IMR-90 (cell line): ENCODE measurements around the gene RFPL1. TPM values are rescaled to one million over a fixed set of nuclear protein-coding genes. Genes with fewer than 3 reads are reported as not detected.

Experiments used
- ATAC-seq: fragments of 200-7000 bp; cut with Tn5 transposase; 2 replicates; pipeline ENCODE4 v1.9.1; 2020; ENCODE audit warnings: low read depth, mild to moderate bottlenecking, moderate library complexity
- BruUV-seq: library from RNA; stranded (reverse); fragments of 400-500 nt; replicated peaks from 2 replicates; lab custom pipeline; 2021; lab: Mats Ljungman, UMichigan
- CTCF ChIA-PET: fragments of 300-600 bp; formaldehyde crosslinking; extraction: SDS; loops from one replicate; lab custom pipeline; 2021; ENCODE audit warnings: antibody characterized with exemption; lab: Yijun Ruan, JAX
- POLR2A ChIA-PET: fragments of 300-600 bp; sonication (Branson Sonifier 250); formaldehyde crosslinking; loops from one replicate; lab custom pipeline; 2022; ENCODE audit warnings: antibody characterized with exemption; ENCODE audit not compliant: unreplicated experiment; lab: Charles Lee
- DNase-seq: peaks from one replicate; pipeline ENCODE4 v3.0.0; 2013
- H2AFZ ChIP-seq: replicated peaks from 2 replicates; pipeline ENCODE3; 2013; ENCODE audit warnings: low read length, mild to moderate bottlenecking; ENCODE audit not compliant: poor library complexity
- H2AK5ac ChIP-seq: 2 replicates; pipeline ENCODE4 v1.6.1; 2013; ENCODE audit warnings: low read depth, low read length, inconsistent platforms
- H2AK9ac ChIP-seq: replicated peaks from 2 replicates; pipeline ENCODE3; 2013; ENCODE audit warnings: mild to moderate bottlenecking, low read depth, low read length, moderate library complexity; ENCODE audit not compliant: poor library complexity
- H2BK120ac ChIP-seq: 2 replicates; pipeline ENCODE4 v1.6.1; 2013; ENCODE audit warnings: low read depth, low read length, inconsistent platforms
- H2BK15ac ChIP-seq: 3 replicates; pipeline ENCODE4 v1.6.1; 2013; ENCODE audit warnings: low read depth, low read length, inconsistent platforms
- H2BK20ac ChIP-seq: 2 replicates; pipeline ENCODE4 v1.6.1; 2013; ENCODE audit warnings: low read depth, mild to moderate bottlenecking, inconsistent platforms, low read length, moderate library complexity
- H2BK5ac ChIP-seq: 2 replicates; pipeline ENCODE4 v1.6.1; 2013; ENCODE audit warnings: mild to moderate bottlenecking, low read depth, low read length, inconsistent platforms; ENCODE audit not compliant: poor library complexity, severe bottlenecking
- H3K14ac ChIP-seq: replicated peaks from 2 replicates; pipeline ENCODE4 v1.6.1; 2013; ENCODE audit warnings: low read depth, low read length, inconsistent platforms
- H3K18ac ChIP-seq: 2 replicates; pipeline ENCODE4 v1.6.1; 2013; ENCODE audit warnings: low read depth, low read length, control low read depth
- H3K23ac ChIP-seq: 2 replicates; pipeline ENCODE4 v1.6.1; 2013; ENCODE audit warnings: low read depth, low read length, inconsistent platforms
- H3K27ac ChIP-seq: 2 replicates; pipeline ENCODE4 v1.5.1; 2013; ENCODE audit warnings: mild to moderate bottlenecking, control low read depth, low read length; ENCODE audit not compliant: insufficient read depth
- H3K27me3 ChIP-seq: 2 replicates; pipeline ENCODE4 v1.6.1; 2013; ENCODE audit warnings: low read length; ENCODE audit not compliant: control insufficient read depth, insufficient read depth
- H3K36me3 ChIP-seq: 2 replicates; pipeline ENCODE4 v1.6.1; 2013; ENCODE audit warnings: low read length, mixed read lengths; ENCODE audit not compliant: control insufficient read depth, insufficient read depth
- H3K4ac ChIP-seq: 2 replicates; pipeline ENCODE4 v1.6.1; 2013; ENCODE audit warnings: low read depth, low read length, inconsistent platforms
- H3K4me1 ChIP-seq: 2 replicates; pipeline ENCODE4 v1.6.1; 2013; ENCODE audit warnings: low read length, mixed read lengths; ENCODE audit not compliant: control insufficient read depth, insufficient read depth
- H3K4me2 ChIP-seq: 2 replicates; pipeline ENCODE4 v1.6.1; 2013; ENCODE audit warnings: low read depth, mild to moderate bottlenecking, control low read depth, low read length, moderate library complexity
- H3K4me3 ChIP-seq: 2 replicates; pipeline ENCODE4 v1.5.1; 2013; ENCODE audit warnings: low read depth, mild to moderate bottlenecking, control low read depth, low read length, moderate library complexity; ENCODE audit not compliant: insufficient read depth
- H3K56ac ChIP-seq: 2 replicates; pipeline ENCODE4 v1.6.1; 2013; ENCODE audit warnings: low read length, inconsistent platforms; ENCODE audit not compliant: insufficient read depth; ENCODE audit errors: extremely low read depth
- H3K79me1 ChIP-seq, 2 experiments: 2 replicates each; pipeline ENCODE4 v1.6.1; 2013; ENCODE audit warnings: low read length in 2 of 2, inconsistent platforms in 1 of 2, low read depth in 1 of 2
- H3K9ac ChIP-seq: 2 replicates; pipeline ENCODE4 v1.6.1; 2013; ENCODE audit warnings: low read depth, low read length, control low read depth
- H3K9me1 ChIP-seq: 2 replicates; pipeline ENCODE4 v1.6.1; 2013; ENCODE audit warnings: low read length, inconsistent platforms; ENCODE audit not compliant: insufficient read depth
- H3K9me3 ChIP-seq: 2 replicates; pipeline ENCODE4 v1.6.1; 2013; ENCODE audit warnings: low read length; ENCODE audit not compliant: control insufficient read depth, insufficient read depth
- H4K20me1 ChIP-seq: 2 replicates; pipeline ENCODE4 v1.6.1; 2013; ENCODE audit warnings: low read length, inconsistent platforms; ENCODE audit not compliant: insufficient read depth
- H4K5ac ChIP-seq: 2 replicates; pipeline ENCODE4 v1.6.1; 2013; ENCODE audit warnings: mild to moderate bottlenecking, low read depth, low read length, control low read depth
- H4K8ac ChIP-seq, 2 experiments: 2 replicates each; pipeline ENCODE4 v1.6.1; 2013; ENCODE audit warnings: low read depth in 2 of 2, low read length in 2 of 2, control low read depth in 1 of 2, inconsistent platforms in 1 of 2
- H4K91ac ChIP-seq: 2 replicates; pipeline ENCODE4 v1.6.1; 2013; ENCODE audit warnings: low read depth, low read length, inconsistent platforms; ENCODE audit not compliant: insufficient read depth
- BHLHE40 ChIP-seq: fragments of 150-350 bp; IDR thresholded peaks from 2 replicates; pipeline ENCODE4 v1.6.1; 2016; ENCODE audit warnings: mild to moderate bottlenecking, low read depth, low read length
- CEBPB ChIP-seq: IDR thresholded peaks from 2 replicates; pipeline ENCODE4 v1.6.1; 2012; ENCODE audit warnings: low read depth, low read length, improper control_type of control experiment
- CHD1 ChIP-seq: IDR thresholded peaks from 2 replicates; pipeline ENCODE4 v1.6.1; 2012; ENCODE audit warnings: low read depth, low read length, improper control_type of control experiment
- CTCF ChIP-seq: conservative IDR thresholded peaks from 2 replicates; pipeline ENCODE4 v1.5.1; 2012; ENCODE audit warnings: mild to moderate bottlenecking, low read depth, low read length, improper control_type of control experiment
- FOS ChIP-seq: fragments of 150-350 bp; IDR thresholded peaks from 2 replicates; pipeline ENCODE4 v1.6.1; 2016; ENCODE audit warnings: low read depth, low read length
- MAFK ChIP-seq: IDR thresholded peaks from 2 replicates; pipeline ENCODE4 v1.6.1; 2012; ENCODE audit warnings: low read depth, low read length, improper control_type of control experiment
- MAZ ChIP-seq: IDR thresholded peaks from 2 replicates; pipeline ENCODE4 v1.6.1; 2012; ENCODE audit warnings: low read depth, mild to moderate bottlenecking, low read length, improper control_type of control experiment, moderate library complexity, borderline replicate concordance
- MXI1 ChIP-seq: IDR thresholded peaks from 2 replicates; pipeline ENCODE4 v1.6.1; 2012; ENCODE audit warnings: low read depth, mild to moderate bottlenecking, low read length, moderate library complexity, borderline replicate concordance
- NFE2L2 ChIP-seq: fragments of 150-350 bp; IDR thresholded peaks from 2 replicates; pipeline ENCODE4 v1.6.1; 2016; ENCODE audit warnings: low read depth, mild to moderate bottlenecking, low read length
- POLR2A ChIP-seq: IDR thresholded peaks from 2 replicates; pipeline ENCODE4 v1.6.1; 2012; ENCODE audit warnings: mild to moderate bottlenecking, low read depth, low read length
- RAD21 ChIP-seq: IDR thresholded peaks from 2 replicates; pipeline ENCODE4 v1.6.1; 2012; ENCODE audit warnings: low read length, improper control_type of control experiment
- RCOR1 ChIP-seq: IDR thresholded peaks from 2 replicates; pipeline ENCODE4 v1.6.1; 2012; ENCODE audit warnings: mild to moderate bottlenecking, low read length, improper control_type of control experiment; ENCODE audit not compliant: insufficient replicate concordance
- RFX5 ChIP-seq: IDR thresholded peaks from 2 replicates; pipeline ENCODE4 v1.8.0; 2012; ENCODE audit warnings: low read depth, mild to moderate bottlenecking, low read length, moderate library complexity
- SMC3 ChIP-seq: fragments of 150-350 bp; IDR thresholded peaks from 2 replicates; pipeline ENCODE4 v1.6.1; 2016; ENCODE audit warnings: low read depth, mild to moderate bottlenecking, antibody characterized with exemption, low read length, moderate library complexity
- USF2 ChIP-seq: fragments of 150-350 bp; IDR thresholded peaks from 2 replicates; pipeline ENCODE4 v1.6.1; 2017; ENCODE audit warnings: mild to moderate bottlenecking, antibody characterized with exemption, low read length, low read depth
- whole genome bisulfite sequencing, 2 experiments: methylation state at CpG; one replicate each; pipeline versions ENCODE4 v1.1.5 to v1.1.7; 2013; ENCODE audit warnings: missing lambda C conversion rate in 2 of 2; ENCODE audit not compliant: insufficient read length in 1 of 2; ENCODE audit errors: extremely low coverage in 2 of 2; 5-methylcytosine and 5-hydroxymethylcytosine counted together
- dilution Hi-C: fragments of 300-500 bp; cut with HindIII; formaldehyde crosslinking; loops from one replicate; pipeline ENCODE4 v1.14.3; 2018; ENCODE audit warnings: low sequenced_read_pairs; ENCODE audit not compliant: unreplicated experiment
- in situ Hi-C: fragments of 300-500 bp; cut with MboI; formaldehyde crosslinking; loops from 3 replicates; pipeline ENCODE4 v1.14.3; 2019; ENCODE audit warnings: low sequenced_read_pairs, inconsistent platforms, mixed read lengths
- intact Hi-C: fragments of 100-400 bp; cut with micrococcal nuclease; formaldehyde crosslinking; loops from 2 replicates; pipeline ENCODE4 v1.10.0; 2022
- polyA plus RNA-seq, 3 experiments: library from polyadenylated mRNA; depleted of rRNA; stranded (reverse); fragments of >200 nt; gene quantifications; 2 replicates each; pipeline ENCODE4 v1.2.3, GENCODE V29; 2012; ENCODE audit warnings: low replicate concordance in 1 of 3
- total RNA-seq: library from RNA; depleted of rRNA; stranded (reverse); fragments of >200 nt; gene quantifications from 2 replicates; pipeline ENCODE4 v1.2.3, GENCODE V29; 2012
- TF ChIP-seq, protein P1 (sequence below): fragments of 150-350 bp; IDR thresholded peaks from 2 replicates; pipeline ENCODE4 v1.6.1; 2016; ENCODE audit warnings: low read depth, mild to moderate bottlenecking, low read length, moderate library complexity, borderline replicate concordance

The RFPL1 gene
- total and polyA plus RNA-seq, 2 of the 4 experiments (the other 2 are of a cell fraction): not detected

- Histone ChIP-seq H2AK9ac (no peak overlapping the region), H2BK120ac (no peak overlapping the region), H2BK5ac (no peak overlapping the region), H3K18ac (no peak overlapping the region), H3K27ac (no peak overlapping the region), H3K27me3 (peaks cover 16% of the 10 kb centered on the region), H2BK20ac (no peak overlapping the region), H3K79me1 (no peaks in the 10 kb centered on the region), H3K4me2 (no peak overlapping the region), H2AFZ (no peak overlapping the region), H3K56ac (no peak overlapping the region), H3K14ac (no peak overlapping the region), H3K9me3 (no peaks in the 10 kb centered on the region), H4K5ac (no peak overlapping the region), H4K91ac (no peak overlapping the region), H3K4me1 (no peaks in the 10 kb centered on the region), H3K9me1 (no peaks in the 10 kb centered on the region), H4K8ac (no peak overlapping the region), H3K9ac (no peak overlapping the region), H3K4ac (no peak overlapping the region), H4K20me1 (no peaks in the 10 kb centered on the region), H3K23ac (no peak overlapping the region), H3K4me3 (no peak overlapping the region), H2BK15ac (no peak overlapping the region), H3K36me3 (no peaks in the 10 kb centered on the region), H2AK5ac (no peak overlapping the region)
- ATAC-seq (no peak), DNase-seq (no peak)
- no TSS peak for BruUV-seq
- dilution Hi-C loops: no loop called here
- WGBS, 2 experiments: 84% methylated on average over 5 of the region's 8 CpGs; no CpG with 5 or more reads in 1 of the 2 experiments
- TF ChIP-seq POLR2A: no peak
- TF ChIP-seq, protein P1, sequence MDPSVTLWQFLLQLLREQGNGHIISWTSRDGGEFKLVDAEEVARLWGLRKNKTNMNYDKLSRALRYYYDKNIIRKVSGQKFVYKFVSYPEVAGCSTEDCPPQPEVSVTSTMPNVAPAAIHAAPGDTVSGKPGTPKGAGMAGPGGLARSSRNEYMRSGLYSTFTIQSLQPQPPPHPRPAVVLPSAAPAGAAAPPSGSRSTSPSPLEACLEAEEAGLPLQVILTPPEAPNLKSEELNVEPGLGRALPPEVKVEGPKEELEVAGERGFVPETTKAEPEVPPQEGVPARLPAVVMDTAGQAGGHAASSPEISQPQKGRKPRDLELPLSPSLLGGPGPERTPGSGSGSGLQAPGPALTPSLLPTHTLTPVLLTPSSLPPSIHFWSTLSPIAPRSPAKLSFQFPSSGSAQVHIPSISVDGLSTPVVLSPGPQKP: no peak
- TF ChIP-seq CTCF: no peak
- TF ChIP-seq CEBPB: no peak
- TF ChIP-seq MXI1: no peak
- TF ChIP-seq RAD21: no peak
- TF ChIP-seq MAFK: no peak
- no peak for TF ChIP-seq USF2
- no peak for TF ChIP-seq RFX5
- no peak for TF ChIP-seq FOS
- no peak for TF ChIP-seq CHD1
- no peak for TF ChIP-seq RCOR1
- no peak for TF ChIP-seq SMC3
- no peak for TF ChIP-seq BHLHE40
- TF ChIP-seq MAZ: no peak
- TF ChIP-seq NFE2L2: no peak
- CTCF ChIA-PET: no interaction called here
- POLR2A ChIA-PET: no interaction called here
- intact Hi-C loops: no loop called here
- in situ Hi-C loops: no loop called here
Measured at GRCh38 chr22:29450222-29450621, 11.8 kb downstream of the RFPL1 start.
